HepG2 (cell line): ENCODE results near the gene POLE3. TPM values are rescaled to one million over a fixed set of nuclear protein-coding genes. Genes with fewer than 3 reads are reported as not detected.

Source experiments
- AGO1 ChIP-seq: fragments of 200-400 bp; formaldehyde crosslinking; IDR thresholded peaks from 2 replicates; pipeline ENCODE4 v1.6.1; 2017; ENCODE audit warnings: mild to moderate bottlenecking, low read depth, low read length, moderate library complexity; ENCODE audit not compliant: poor library complexity, severe bottlenecking
- ETV5 ChIP-seq: IDR thresholded peaks from 2 replicates; pipeline ENCODE4 v1.6.1; 2018; ENCODE audit warnings: missing biosample characterization, missing genetic modification reagents, inconsistent platforms, borderline replicate concordance
- ETV6 ChIP-seq: sonication (generic); formaldehyde crosslinking; conservative IDR thresholded peaks from 2 replicates; pipeline ENCODE4 v1.4.0; 2020; ENCODE audit warnings: missing genetic modification reagents
- HNRNPH1 ChIP-seq: fragments of 200-400 bp; formaldehyde crosslinking; optimal IDR thresholded peaks from 2 replicates; pipeline ENCODE3; 2017; ENCODE audit warnings: mild to moderate bottlenecking, low read depth, low read length
- HOXA3 ChIP-seq: sonication (generic); formaldehyde crosslinking; IDR thresholded peaks from 2 replicates; pipeline ENCODE4 v1.5.0; 2020; ENCODE audit warnings: missing genetic modification reagents
- MAZ ChIP-seq, 2 experiments: sonication (generic) in 1 of 2; formaldehyde crosslinking in 1 of 2; IDR thresholded peaks; 2 replicates each; pipeline versions ENCODE4 v1.5.0 to v1.6.1; 2012 to 2020; ENCODE audit warnings: low read depth in 2 of 2, mild to moderate bottlenecking in 2 of 2, borderline replicate concordance in 1 of 2, improper control_type of control experiment in 1 of 2, low read length in 1 of 2, missing genetic modification reagents in 1 of 2, moderate library complexity in 1 of 2
- NFE2L2 ChIP-seq: fragments of 150-350 bp; IDR thresholded peaks from 2 replicates; pipeline ENCODE4 v1.6.1; 2014; ENCODE audit warnings: low read length
- NFYC ChIP-seq: IDR thresholded peaks from 2 replicates; pipeline ENCODE4 v1.6.1; 2016; ENCODE audit warnings: missing genetic modification reagents, missing compliant biosample characterization
- NR2C2 ChIP-seq: sonication (generic); formaldehyde crosslinking; IDR thresholded peaks from 2 replicates; pipeline ENCODE4 v1.4.0; 2020; ENCODE audit warnings: missing genetic modification reagents, mild to moderate bottlenecking, moderate library complexity, borderline replicate concordance
- PPARG ChIP-seq: conservative IDR thresholded peaks from 2 replicates; pipeline ENCODE4 v1.6.1; 2016; ENCODE audit warnings: missing biosample characterization, missing genetic modification reagents
- RXRA ChIP-seq: sonication (generic); formaldehyde crosslinking; IDR thresholded peaks from 2 replicates; pipeline ENCODE4 v1.5.1; 2020; ENCODE audit warnings: missing genetic modification reagents
- SOX6 ChIP-seq, 2 experiments: fragments of 450-650 bp in 1 of 2; sonication (generic) in 1 of 2; formaldehyde crosslinking in 1 of 2; IDR thresholded peaks; 2 replicates each; pipeline versions ENCODE4 v1.4.0 to v1.6.1; 2017 to 2020; ENCODE audit warnings: antibody characterized with exemption in 1 of 2, mild to moderate bottlenecking in 1 of 2, missing genetic modification reagents in 1 of 2
- SP4 ChIP-seq: sonication (generic); formaldehyde crosslinking; IDR thresholded peaks from 2 replicates; pipeline ENCODE4 v1.8.1; 2023; ENCODE audit warnings: mild to moderate bottlenecking, missing genetic modification reagents
- TAF1 ChIP-seq: sonication (generic); formaldehyde crosslinking; IDR thresholded peaks from 2 replicates; pipeline ENCODE4 v1.4.0; 2020; ENCODE audit warnings: missing genetic modification reagents
- ZNF205 ChIP-seq: IDR thresholded peaks from 2 replicates; pipeline ENCODE4 v1.6.1; 2018; ENCODE audit warnings: missing biosample characterization, missing genetic modification reagents
- ZNF225 ChIP-seq: sonication (generic); formaldehyde crosslinking; IDR thresholded peaks from 2 replicates; pipeline ENCODE4 v1.4.0; 2020; ENCODE audit warnings: mild to moderate bottlenecking, missing genetic modification reagents
- ZNF572 ChIP-seq: sonication (generic); formaldehyde crosslinking; IDR thresholded peaks from 2 replicates; pipeline ENCODE4 v1.5.1; 2020; ENCODE audit warnings: mild to moderate bottlenecking, missing genetic modification reagents
- ZNF678 ChIP-seq: sonication (generic); formaldehyde crosslinking; IDR thresholded peaks from 2 replicates; pipeline ENCODE4 v1.4.0; 2020; ENCODE audit warnings: mild to moderate bottlenecking, missing genetic modification reagents
- ZNF777 ChIP-seq: sonication (generic); formaldehyde crosslinking; IDR thresholded peaks from 2 replicates; pipeline ENCODE4 v1.4.0; 2020; ENCODE audit warnings: missing genetic modification reagents
- ZSCAN25 ChIP-seq: sonication (generic); formaldehyde crosslinking; IDR thresholded peaks from 2 replicates; pipeline ENCODE4 v1.8.0; 2022; ENCODE audit warnings: mild to moderate bottlenecking, missing genetic modification reagents
- polyA plus RNA-seq, 8 experiments: library from polyadenylated mRNA; depleted of rRNA in 3 of 8; stranded (reverse) in 7 of 8; unstranded in 1 of 8; fragments of >200 nt; fragmentation: Illumina TruSeq in 4 of 8; extraction: Trizol in 4 of 8; gene quantifications; 2 replicates each; pipeline versions ENCODE4 v1.2.1 to v1.2.3, GENCODE V29; 2011 to 2016; ENCODE audit warnings: low read depth in 4 of 8, missing spikeins in 1 of 8, mixed read lengths in 1 of 8; ENCODE audit not compliant: insufficient read depth in 1 of 8
- total RNA-seq, 5 experiments: library from RNA; depleted of rRNA; stranded (reverse); fragments of >200 nt; fragmentation: Illumina TruSeq; extraction: Trizol; gene quantifications; 2 replicates each; pipeline ENCODE4 v1.2.3, GENCODE V29; 2016; ENCODE audit warnings: low read depth in 1 of 5
- TF ChIP-seq, protein P1 (sequence below): IDR thresholded peaks from 2 replicates; pipeline ENCODE4 v1.6.1; 2016; ENCODE audit warnings: low read depth, control low read depth
- TF ChIP-seq, protein P2 (sequence below): sonication (generic); formaldehyde crosslinking; conservative IDR thresholded peaks from 2 replicates; pipeline ENCODE4 v1.8.0; 2022; ENCODE audit warnings: mild to moderate bottlenecking, moderate library complexity, missing genetic modification reagents
- TF ChIP-seq, protein P3 (sequence below): sonication (generic); formaldehyde crosslinking; IDR thresholded peaks from 2 replicates; pipeline ENCODE4 v1.4.0; 2020; ENCODE audit warnings: missing genetic modification reagents
- TF ChIP-seq, protein P4 (sequence below): sonication (generic); formaldehyde crosslinking; IDR thresholded peaks from 2 replicates; pipeline ENCODE4 v1.4.0; 2020; ENCODE audit warnings: missing genetic modification reagents

Gene POLE3
- total and polyA plus RNA-seq, 2 of the 13 experiments (the other 11 are each of a cell fraction or from before 2014, with no cell fraction given) = 36.0 to 77.2 TPM

DNA sequence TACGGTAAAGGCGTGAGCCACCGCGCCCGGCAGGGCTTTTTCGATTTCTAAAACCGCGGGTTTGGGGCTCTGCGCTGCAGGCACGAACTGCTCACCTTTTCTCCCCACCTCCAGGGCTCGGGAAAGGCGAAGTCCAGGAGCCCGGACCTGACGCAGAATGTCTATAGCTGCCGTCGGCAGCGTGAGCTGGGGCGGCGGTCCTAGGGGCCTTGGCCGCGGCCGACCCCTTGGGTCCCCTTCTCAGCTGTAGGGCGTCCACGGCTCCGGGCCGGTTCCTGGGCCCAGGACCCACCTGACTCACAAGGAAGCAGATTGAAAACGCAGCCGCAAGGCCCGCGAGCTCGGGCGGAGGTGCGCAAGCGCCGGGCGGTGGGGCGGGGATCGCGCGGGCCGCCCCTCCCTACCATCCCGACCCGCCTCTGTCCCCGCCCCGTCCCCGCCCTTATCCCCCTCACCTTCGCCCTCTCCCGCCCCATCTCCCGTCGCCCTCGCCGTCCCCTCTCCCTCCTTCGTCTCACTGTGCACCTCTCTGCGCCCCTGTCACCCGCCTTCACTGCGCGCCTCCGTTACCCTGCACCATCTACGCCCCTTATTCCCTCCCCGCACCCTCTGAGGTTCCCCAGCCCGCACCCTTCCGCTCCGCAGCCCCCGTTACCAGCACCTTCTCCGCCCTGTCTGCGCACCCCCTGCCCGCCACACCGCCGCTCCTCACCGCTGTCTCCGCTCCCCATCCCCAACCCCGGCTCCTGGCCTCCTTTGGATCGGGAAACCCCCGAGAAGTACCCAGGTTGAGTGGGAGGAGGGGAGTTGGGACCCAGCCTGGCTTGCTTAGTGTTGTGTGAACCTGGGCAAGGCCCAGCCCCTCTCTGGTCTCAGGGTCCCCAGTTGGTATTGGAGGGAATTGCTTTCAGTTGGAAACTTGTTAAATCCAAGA, 33.6 kb downstream of the POLE3 start, which contains the start of gene HDHD3 (continued):
- TF ChIP-seq ETV6 (CRISPR knock-in tag) = peak; percentile 61; the same call in 1 of the 2 replicates
- TF ChIP-seq HNRNPH1 = no peak
- 0 out of 2 replicates have a peak, but pooled peaks have one; percentile 28 for TF ChIP-seq PPARG (CRISPR knock-in tag)
- TF ChIP-seq, protein P1, sequence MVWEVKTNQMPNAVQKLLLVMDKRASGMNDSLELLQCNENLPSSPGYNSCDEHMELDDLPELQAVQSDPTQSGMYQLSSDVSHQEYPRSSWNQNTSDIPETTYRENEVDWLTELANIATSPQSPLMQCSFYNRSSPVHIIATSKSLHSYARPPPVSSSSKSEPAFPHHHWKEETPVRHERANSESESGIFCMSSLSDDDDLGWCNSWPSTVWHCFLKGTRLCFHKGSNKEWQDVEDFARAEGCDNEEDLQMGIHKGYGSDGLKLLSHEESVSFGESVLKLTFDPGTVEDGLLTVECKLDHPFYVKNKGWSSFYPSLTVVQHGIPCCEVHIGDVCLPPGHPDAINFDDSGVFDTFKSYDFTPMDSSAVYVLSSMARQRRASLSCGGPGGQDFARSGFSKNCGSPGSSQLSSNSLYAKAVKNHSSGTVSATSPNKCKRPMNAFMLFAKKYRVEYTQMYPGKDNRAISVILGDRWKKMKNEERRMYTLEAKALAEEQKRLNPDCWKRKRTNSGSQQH (CRISPR knock-in tag) = 0 out of 2 replicates have a peak, but pooled peaks have one; percentile 19
- no peak for TF ChIP-seq ZNF205
- TF ChIP-seq, protein P2, sequence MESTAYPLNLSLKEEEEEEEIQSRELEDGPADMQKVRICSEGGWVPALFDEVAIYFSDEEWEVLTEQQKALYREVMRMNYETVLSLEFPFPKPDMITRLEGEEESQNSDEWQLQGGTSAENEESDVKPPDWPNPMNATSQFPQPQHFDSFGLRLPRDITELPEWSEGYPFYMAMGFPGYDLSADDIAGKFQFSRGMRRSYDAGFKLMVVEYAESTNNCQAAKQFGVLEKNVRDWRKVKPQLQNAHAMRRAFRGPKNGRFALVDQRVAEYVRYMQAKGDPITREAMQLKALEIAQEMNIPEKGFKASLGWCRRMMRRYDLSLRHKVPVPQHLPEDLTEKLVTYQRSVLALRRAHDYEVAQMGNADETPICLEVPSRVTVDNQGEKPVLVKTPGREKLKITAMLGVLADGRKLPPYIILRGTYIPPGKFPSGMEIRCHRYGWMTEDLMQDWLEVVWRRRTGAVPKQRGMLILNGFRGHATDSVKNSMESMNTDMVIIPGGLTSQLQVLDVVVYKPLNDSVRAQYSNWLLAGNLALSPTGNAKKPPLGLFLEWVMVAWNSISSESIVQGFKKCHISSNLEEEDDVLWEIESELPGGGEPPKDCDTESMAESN (CRISPR knock-in tag) = peak; percentile 38; the same call in 1 of the 2 replicates
- TF ChIP-seq ETV5 (CRISPR knock-in tag) = peak; percentile 51; the same call in 1 of the 2 replicates
- peak; percentile 91 for TF ChIP-seq ZSCAN25 (CRISPR knock-in tag)
- peak; percentile 92 for TF ChIP-seq TAF1 (CRISPR knock-in tag)
- no peak for TF ChIP-seq ZNF777 (CRISPR knock-in tag)
- TF ChIP-seq ZNF225 = peak; percentile 59; the same call in 1 of the 2 replicates
- no peak for TF ChIP-seq AGO1
- no peak for TF ChIP-seq MAZ (IDR thresholded peaks at IDR 0.05; ENCODE audit: borderline replicate concordance, low read depth, low read length)
- peak; percentile 71; the same call in 1 of the 2 replicates for TF ChIP-seq MAZ (CRISPR knock-in tag; IDR thresholded peaks at IDR 0.05; ENCODE audit: low read depth)
- peak; percentile 73 for TF ChIP-seq SP4 (CRISPR knock-in tag)
- TF ChIP-seq ZNF572 (CRISPR knock-in tag) = peak; percentile 79; the same call in 1 of the 2 replicates
- TF ChIP-seq RXRA = peak; percentile 6; the same call in 1 of the 2 replicates
- no peak for TF ChIP-seq NFE2L2
- no peak for TF ChIP-seq SOX6 (IDR thresholded peaks at IDR 0.05)
- peak; percentile 31; the same call in 1 of the 2 replicates for TF ChIP-seq SOX6 (CRISPR knock-in tag; IDR thresholded peaks at IDR 0.05)
- TF ChIP-seq HOXA3 (CRISPR knock-in tag) = peak; percentile 74; the same call in 1 of the 2 replicates
- 0 out of 2 replicates have a peak, but pooled peaks have one; percentile 31 for TF ChIP-seq NFYC
- TF ChIP-seq, protein P3, sequence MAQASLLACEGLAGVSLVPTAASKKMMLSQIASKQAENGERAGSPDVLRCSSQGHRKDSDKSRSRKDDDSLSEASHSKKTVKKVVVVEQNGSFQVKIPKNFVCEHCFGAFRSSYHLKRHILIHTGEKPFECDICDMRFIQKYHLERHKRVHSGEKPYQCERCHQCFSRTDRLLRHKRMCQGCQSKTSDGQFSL (CRISPR knock-in tag) = no peak
- TF ChIP-seq, protein P4, sequence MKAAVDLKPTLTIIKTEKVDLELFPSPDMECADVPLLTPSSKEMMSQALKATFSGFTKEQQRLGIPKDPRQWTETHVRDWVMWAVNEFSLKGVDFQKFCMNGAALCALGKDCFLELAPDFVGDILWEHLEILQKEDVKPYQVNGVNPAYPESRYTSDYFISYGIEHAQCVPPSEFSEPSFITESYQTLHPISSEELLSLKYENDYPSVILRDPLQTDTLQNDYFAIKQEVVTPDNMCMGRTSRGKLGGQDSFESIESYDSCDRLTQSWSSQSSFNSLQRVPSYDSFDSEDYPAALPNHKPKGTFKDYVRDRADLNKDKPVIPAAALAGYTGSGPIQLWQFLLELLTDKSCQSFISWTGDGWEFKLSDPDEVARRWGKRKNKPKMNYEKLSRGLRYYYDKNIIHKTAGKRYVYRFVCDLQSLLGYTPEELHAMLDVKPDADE (CRISPR knock-in tag) = no peak
- peak; percentile 47 for TF ChIP-seq NR2C2 (CRISPR knock-in tag)
- TF ChIP-seq ZNF678 = 0 out of 2 replicates have a peak, but pooled peaks have one; percentile 58
